ENCODE results near the gene CEMIP. TPM values are rescaled to one million over a fixed set of nuclear protein-coding genes. Genes with fewer than 3 reads are reported as not detected.

CEMIP gene
- polyA plus RNA-seq, 1 of the 3 experiments (the other 2 are of a cell fraction), result 27.8 TPM

- TF ChIP-seq, protein P1, sequence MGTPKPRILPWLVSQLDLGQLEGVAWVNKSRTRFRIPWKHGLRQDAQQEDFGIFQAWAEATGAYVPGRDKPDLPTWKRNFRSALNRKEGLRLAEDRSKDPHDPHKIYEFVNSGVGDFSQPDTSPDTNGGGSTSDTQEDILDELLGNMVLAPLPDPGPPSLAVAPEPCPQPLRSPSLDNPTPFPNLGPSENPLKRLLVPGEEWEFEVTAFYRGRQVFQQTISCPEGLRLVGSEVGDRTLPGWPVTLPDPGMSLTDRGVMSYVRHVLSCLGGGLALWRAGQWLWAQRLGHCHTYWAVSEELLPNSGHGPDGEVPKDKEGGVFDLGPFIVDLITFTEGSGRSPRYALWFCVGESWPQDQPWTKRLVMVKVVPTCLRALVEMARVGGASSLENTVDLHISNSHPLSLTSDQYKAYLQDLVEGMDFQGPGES (IDR thresholded peaks at IDR 0.05; ENCODE audit: low read depth, low read length), result no peak
- no peak for TF ChIP-seq RFX5 (IDR thresholded peaks at IDR 0.05; ENCODE audit: low read length)
- TF ChIP-seq CHD2 (IDR thresholded peaks at IDR 0.05; ENCODE audit: low read length, partially characterized antibody), result no peak
- TF ChIP-seq EP300 (IDR thresholded peaks at IDR 0.05; ENCODE audit: borderline replicate concordance in 1 of 2, low read depth in 1 of 2, low read length in 1 of 2), result no peak
Measured at GRCh38 chr15:80778964-80779657, at the start of gene CEMIP (continued).

DNA sequence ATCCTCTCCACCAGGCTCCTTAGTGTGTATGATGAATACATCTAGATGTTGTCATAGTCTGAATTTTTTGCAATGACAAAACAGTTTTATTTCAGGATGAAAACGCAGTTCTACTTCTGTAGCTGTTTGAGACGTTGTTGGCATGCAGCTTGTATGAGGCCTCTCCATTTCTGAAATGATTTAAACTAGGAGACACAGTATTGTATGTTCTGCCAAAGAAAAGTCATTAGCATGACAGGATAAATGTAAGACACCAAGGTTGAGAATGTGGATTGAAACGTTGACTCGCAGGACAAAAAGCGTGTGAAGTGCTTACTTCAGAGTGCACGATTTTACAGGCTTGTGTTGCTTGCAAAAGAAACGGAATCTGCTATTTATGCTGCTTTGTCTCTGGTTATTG lies 48.8 kb upstream of the CEMIP start:
- no peak overlapping the region for H2AFZ ChIP-seq (ENCODE audit: low read depth)
- H4K20me1 ChIP-seq (ENCODE audit: insufficient read depth), result no peaks in the 10 kb centered on the region
- peaks cover 0 to 5% of the 10 kb centered on the region in 2 experiments; a peak in 1 of 4 replicates for H3K4me1 ChIP-seq (ENCODE audit: control insufficient read depth in 1 of 2, insufficient read depth in 2 of 2, low read depth in 1 of 2, low read length in 1 of 2)
- CTCF ChIA-PET, result interaction anchor here (1.7 kb wide), 1 partner anchor 49 kb away, joined by 4 read pairs; the partner anchor contains the start of gene CEMIP
- TF ChIP-seq GATA2 (CRISPR knock-in tag; IDR thresholded peaks at IDR 0.05), result no peak
- no peak for TF ChIP-seq TEAD4 (IDR thresholded peaks at IDR 0.05; ENCODE audit: borderline replicate concordance, insufficient read depth)
- TF ChIP-seq, protein P1 (IDR thresholded peaks at IDR 0.05; ENCODE audit: low read depth, low read length), result no peak
- no peaks in the 10 kb centered on the region for H3K9me2 ChIP-seq
- no peak overlapping the region for H3K4me3 ChIP-seq (ENCODE audit: low read depth in 2 of 2, low read length in 1 of 2)
- DNase-seq, result no peak
- H3K27ac ChIP-seq (ENCODE audit: low read depth in 2 of 2, low read length in 1 of 2), result no peak overlapping the region
- H3K79me2 ChIP-seq (ENCODE audit: insufficient read depth), result peaks cover 12% of the 10 kb centered on the region; the same call in 1 of the 2 replicates
- no peak overlapping the region for H3K4me2 ChIP-seq
- WGBS (ENCODE audit: low lambda C conversion rate), result 91% methylated on average over 7 of the region's 7 CpGs
- peaks cover 0 to 7% of the 10 kb centered on the region in 2 experiments for H3K36me3 ChIP-seq (replicated peaks in 1 of 2; ENCODE audit: control insufficient read depth in 1 of 2, insufficient read depth in 2 of 2, low read length in 1 of 2)
- H3K9me3 ChIP-seq, result no peaks in the 10 kb centered on the region
- no peaks in the 10 kb centered on the region for H3K27me3 ChIP-seq (ENCODE audit: insufficient read depth)
- H3K9ac ChIP-seq, result no peak overlapping the region
- H3F3A ChIP-seq (replicated peaks; ENCODE audit: insufficient read depth), result no peaks in the 10 kb centered on the region
- POLR2A ChIA-PET, result no interaction called here

DNA sequence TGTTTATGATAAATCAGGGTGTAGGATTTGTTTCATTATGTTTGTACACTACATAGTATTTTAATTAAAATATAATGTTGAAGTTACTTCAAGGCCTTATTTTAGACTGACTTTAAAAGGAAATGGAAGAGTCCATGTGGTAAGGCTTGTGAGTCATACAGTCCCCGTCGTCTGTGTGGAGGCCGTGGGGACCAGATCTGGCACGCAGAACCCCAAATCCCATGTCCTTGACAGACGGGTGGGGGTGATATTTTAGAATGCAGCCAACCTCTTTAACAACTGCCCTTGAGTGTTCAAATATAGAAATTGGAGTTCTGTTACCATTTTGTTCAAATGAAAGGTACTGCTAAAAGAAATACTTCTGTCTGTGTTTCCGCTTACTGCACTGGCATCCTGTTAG lies 48.2 kb upstream of the CEMIP start:
- peaks cover 12% of the 10 kb centered on the region; the same call in 1 of the 2 replicates for H3K79me2 ChIP-seq (ENCODE audit: insufficient read depth)
- no peak overlapping the region for H3K27ac ChIP-seq (ENCODE audit: low read depth in 2 of 2, low read length in 1 of 2)
- no peak overlapping the region for H2AFZ ChIP-seq (ENCODE audit: low read depth)
- H3K9me2 ChIP-seq, result no peaks in the 10 kb centered on the region
- H3K4me2 ChIP-seq, result no peak overlapping the region
- CTCF ChIA-PET, result interaction anchor here (1.7 kb wide), 1 partner anchor 48 kb away, joined by 4 read pairs; the partner anchor contains the start of gene CEMIP
- peaks cover 0 to 5% of the 10 kb centered on the region in 2 experiments; a peak in 1 of 4 replicates for H3K4me1 ChIP-seq (ENCODE audit: control insufficient read depth in 1 of 2, insufficient read depth in 2 of 2, low read depth in 1 of 2, low read length in 1 of 2)
- POLR2A ChIA-PET, result no interaction called here
- H3K27me3 ChIP-seq (ENCODE audit: insufficient read depth), result no peaks in the 10 kb centered on the region
- peaks cover 0 to 3% of the 10 kb centered on the region in 2 experiments for H3K36me3 ChIP-seq (replicated peaks in 1 of 2; ENCODE audit: control insufficient read depth in 1 of 2, insufficient read depth in 2 of 2, low read length in 1 of 2)
- no peak overlapping the region for H3K4me3 ChIP-seq (ENCODE audit: low read depth in 2 of 2, low read length in 1 of 2)
- WGBS (ENCODE audit: low lambda C conversion rate), result 86% methylated on average over 6 of the region's 6 CpGs
- DNase-seq, result no peak
- H4K20me1 ChIP-seq (ENCODE audit: insufficient read depth), result no peaks in the 10 kb centered on the region
- no peaks in the 10 kb centered on the region for H3F3A ChIP-seq (replicated peaks; ENCODE audit: insufficient read depth)
- no peaks in the 10 kb centered on the region for H3K9me3 ChIP-seq
- no peak overlapping the region for H3K9ac ChIP-seq
- no peak for TF ChIP-seq ELF1 (IDR thresholded peaks at IDR 0.05)
- no peak for TF ChIP-seq MEF2A (IDR thresholded peaks at IDR 0.05; ENCODE audit: borderline replicate concordance, low read depth)
- TF ChIP-seq TCF12 (IDR thresholded peaks at IDR 0.05), result no peak
- no peak for TF ChIP-seq TEAD4 (IDR thresholded peaks at IDR 0.05; ENCODE audit: borderline replicate concordance, insufficient read depth)
- TF ChIP-seq RFX5 (IDR thresholded peaks at IDR 0.05; ENCODE audit: low read length), result no peak
- TF ChIP-seq, protein P2, sequence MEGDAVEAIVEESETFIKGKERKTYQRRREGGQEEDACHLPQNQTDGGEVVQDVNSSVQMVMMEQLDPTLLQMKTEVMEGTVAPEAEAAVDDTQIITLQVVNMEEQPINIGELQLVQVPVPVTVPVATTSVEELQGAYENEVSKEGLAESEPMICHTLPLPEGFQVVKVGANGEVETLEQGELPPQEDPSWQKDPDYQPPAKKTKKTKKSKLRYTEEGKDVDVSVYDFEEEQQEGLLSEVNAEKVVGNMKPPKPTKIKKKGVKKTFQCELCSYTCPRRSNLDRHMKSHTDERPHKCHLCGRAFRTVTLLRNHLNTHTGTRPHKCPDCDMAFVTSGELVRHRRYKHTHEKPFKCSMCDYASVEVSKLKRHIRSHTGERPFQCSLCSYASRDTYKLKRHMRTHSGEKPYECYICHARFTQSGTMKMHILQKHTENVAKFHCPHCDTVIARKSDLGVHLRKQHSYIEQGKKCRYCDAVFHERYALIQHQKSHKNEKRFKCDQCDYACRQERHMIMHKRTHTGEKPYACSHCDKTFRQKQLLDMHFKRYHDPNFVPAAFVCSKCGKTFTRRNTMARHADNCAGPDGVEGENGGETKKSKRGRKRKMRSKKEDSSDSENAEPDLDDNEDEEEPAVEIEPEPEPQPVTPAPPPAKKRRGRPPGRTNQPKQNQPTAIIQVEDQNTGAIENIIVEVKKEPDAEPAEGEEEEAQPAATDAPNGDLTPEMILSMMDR (IDR thresholded peaks at IDR 0.05), result no peak
- TF ChIP-seq GATA2 (CRISPR knock-in tag; IDR thresholded peaks at IDR 0.05), result no peak
- TF ChIP-seq TAF1 (IDR thresholded peaks at IDR 0.05; ENCODE audit: borderline replicate concordance, low read depth, low read length), result no peak
- TF ChIP-seq EP300 (IDR thresholded peaks at IDR 0.05; ENCODE audit: borderline replicate concordance in 1 of 2, low read depth in 1 of 2, low read length in 1 of 2), result no peak
- TF ChIP-seq FOXJ3 (CRISPR knock-in tag; IDR thresholded peaks at IDR 0.05), result no peak
- TF ChIP-seq FOXM1 (IDR thresholded peaks at IDR 0.05; ENCODE audit: low read depth), result no peak
- TF ChIP-seq, protein P3, sequence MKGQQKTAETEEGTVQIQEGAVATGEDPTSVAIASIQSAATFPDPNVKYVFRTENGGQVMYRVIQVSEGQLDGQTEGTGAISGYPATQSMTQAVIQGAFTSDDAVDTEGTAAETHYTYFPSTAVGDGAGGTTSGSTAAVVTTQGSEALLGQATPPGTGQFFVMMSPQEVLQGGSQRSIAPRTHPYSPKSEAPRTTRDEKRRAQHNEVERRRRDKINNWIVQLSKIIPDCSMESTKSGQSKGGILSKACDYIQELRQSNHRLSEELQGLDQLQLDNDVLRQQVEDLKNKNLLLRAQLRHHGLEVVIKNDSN (IDR thresholded peaks at IDR 0.05; ENCODE audit: borderline replicate concordance, low read depth), result no peak
- TF ChIP-seq, protein P1 (IDR thresholded peaks at IDR 0.05; ENCODE audit: low read depth, low read length), result no peak
- no peak for TF ChIP-seq FOSL2 (IDR thresholded peaks at IDR 0.05; ENCODE audit: borderline replicate concordance, low read depth)
- TF ChIP-seq SMC3 (IDR thresholded peaks at IDR 0.05; ENCODE audit: low read depth, low read length), result no peak
